ENCODE measurements around the gene INTS14.
"Not testable (repeated sequence)": the region's sequence is repeated elsewhere in the genome, so short reads cannot be mapped to it uniquely, and the experiment has no call there.

Gene INTS14

DNA sequence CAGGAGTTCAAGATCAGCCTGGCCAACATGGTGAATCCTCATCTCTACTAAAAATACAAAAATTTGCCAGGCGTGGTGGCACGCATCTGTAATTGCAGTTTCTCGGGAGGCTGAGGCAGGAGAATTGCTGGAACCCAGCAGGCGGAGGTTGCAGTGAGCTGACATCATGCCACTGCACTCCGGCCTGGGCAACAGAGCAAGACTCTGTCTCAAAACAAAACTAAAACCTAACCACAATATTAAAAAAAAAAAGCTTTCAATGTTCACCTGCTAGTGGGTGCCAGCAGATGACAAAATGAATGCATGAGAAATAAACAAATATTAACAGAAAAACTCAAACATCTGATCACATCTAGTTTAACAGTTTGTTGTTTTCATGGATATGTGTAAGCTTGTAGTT, 19.8 kb upstream of the INTS14 start:
- peak; percentile 53 for DNase-seq (ENCODE audit: low spot score)

DNA sequence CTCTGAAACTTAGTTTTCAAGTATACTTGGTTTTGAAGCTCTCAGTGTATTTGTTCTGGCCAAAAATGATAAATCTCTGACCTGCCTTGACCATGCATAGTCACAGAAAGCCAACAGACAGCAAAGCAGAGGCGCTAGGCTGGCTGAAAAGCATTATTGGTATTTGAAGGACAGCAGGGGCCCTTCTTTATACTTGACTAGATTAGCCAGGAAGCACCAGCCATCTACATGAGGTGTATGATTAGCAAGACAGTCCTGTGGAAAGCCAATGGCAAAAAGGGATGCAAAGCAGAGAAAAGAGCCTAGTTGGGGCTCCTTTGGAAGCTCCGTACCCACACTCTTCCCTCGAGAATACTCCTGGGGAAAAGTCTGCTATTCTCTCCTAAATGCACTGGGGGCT, 18.6 kb upstream of the INTS14 start:
- DNase-seq (ENCODE audit: low spot score): no peak

DNA sequence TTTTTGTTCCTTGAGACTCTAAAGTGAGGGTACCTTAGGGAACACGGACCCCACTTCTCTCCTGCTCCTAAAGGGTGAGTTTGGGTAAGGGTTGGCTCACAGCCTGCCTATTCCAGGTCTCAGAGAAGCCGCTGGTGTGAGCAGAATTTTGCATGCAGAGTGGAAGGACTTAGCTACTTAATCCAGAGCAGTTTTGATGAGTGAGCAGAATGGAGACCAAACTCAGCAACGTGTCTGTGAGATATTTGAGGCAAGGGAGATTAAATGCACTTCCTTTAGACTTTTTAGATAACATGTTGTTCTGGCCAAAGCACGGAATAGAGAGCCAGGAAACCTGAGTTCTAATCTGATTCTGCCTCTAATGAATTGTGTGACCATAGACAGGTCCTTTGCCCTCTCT, 15.9 kb upstream of the INTS14 start:
- no peak for DNase-seq (ENCODE audit: low spot score)

DNA sequence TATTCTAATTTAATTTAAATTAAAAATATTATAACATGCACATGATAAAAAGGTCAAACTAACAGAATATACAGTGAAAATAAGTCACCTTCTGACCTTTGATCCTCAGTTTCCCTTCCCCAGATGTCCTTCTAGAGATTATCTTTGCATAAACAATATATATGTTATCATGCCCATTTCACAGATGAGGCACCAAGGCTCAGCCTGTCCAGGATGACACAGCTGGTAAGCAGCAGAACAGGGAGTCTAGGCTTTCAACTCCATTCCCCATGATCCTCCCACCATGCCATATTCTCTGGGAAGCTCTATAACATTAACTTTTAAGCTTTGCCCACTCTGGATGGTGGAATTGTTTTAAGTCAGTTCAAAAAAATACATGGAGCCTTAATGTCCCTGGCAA, 12.2 kb upstream of the INTS14 start:
- no peak for DNase-seq (ENCODE audit: low spot score)

DNA sequence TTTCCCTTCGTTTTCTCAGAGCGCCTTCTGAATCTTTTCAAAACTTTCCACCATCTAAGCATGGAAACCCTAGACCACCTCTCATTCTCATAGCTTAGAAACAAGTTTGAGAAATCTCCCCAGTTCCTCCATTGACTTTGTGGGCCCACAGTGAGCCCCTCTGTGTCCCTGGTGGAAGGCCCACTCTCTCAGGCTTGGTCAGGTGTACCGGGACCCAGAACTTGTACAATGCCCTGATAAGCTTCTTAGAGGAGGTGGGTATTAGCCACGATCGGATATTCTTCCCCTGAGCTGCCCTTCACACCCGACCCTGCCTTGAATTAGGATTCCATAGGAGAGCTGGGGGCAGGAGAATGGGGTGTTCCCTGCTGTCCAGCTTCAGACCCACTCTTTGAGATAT, 10.7 kb upstream of the INTS14 start, which contains the start of gene SLC24A1:
SLC24A1 (plus strand) TSS at position 301 of the 400 bp plus-strand sequence. CDS start 2,143 bp downstream, outside the sequence.
- DNase-seq (ENCODE audit: low spot score): no peak

DNA sequence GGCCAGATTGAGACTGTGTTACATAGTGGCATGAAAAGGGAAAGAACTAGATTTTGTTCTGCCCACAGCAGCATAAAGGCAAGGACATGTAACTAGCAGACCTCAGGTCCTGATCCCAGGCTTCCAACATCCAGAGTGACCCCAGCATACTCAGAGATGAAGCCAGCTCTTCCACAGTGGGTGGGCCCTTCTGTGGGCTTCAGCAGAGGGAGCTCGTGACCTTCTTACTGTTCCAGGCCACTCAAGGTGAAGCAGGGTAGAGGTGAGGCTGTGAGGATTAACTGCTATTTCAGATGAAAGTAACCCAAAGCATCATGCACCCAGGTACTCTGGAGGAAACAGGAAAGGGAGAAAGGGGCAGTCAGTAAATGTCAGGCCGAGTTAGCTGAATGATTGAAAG, 9.9 kb upstream of the INTS14 start:
- no peak for DNase-seq (ENCODE audit: low spot score)

DNA sequence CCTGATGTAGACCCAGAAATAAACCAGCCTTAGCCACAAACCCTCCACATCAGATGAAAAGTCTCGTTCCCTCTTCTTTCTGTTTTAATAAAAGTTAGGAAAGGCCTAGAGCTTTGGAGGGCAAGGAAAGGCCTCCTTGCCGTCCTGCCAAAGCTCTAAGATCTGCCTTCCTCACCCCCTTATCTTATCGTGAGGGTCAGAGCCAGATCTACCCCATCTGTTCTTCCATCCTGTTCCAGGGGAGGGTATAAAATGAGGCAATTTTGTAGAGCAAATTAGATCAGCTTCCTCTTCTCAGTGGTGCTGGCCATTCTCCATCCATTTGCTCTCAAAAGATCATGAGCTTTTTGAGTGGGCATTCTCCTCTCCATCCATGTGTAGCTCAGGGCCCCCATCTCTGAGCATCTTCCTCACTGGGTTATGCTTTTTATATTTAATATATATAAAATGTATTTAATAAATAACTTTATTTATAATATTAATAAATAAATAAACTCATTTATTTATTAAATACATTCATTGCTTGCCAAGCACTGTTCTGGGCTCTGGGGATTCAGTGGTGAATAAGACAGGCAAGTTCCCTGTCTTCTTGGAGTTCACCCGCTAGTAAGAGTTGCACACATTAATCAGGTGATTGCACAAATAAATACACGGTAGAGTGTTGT, 8.8 kb upstream of the INTS14 start:
- DNase-seq (ENCODE audit: low spot score): no peak

DNA sequence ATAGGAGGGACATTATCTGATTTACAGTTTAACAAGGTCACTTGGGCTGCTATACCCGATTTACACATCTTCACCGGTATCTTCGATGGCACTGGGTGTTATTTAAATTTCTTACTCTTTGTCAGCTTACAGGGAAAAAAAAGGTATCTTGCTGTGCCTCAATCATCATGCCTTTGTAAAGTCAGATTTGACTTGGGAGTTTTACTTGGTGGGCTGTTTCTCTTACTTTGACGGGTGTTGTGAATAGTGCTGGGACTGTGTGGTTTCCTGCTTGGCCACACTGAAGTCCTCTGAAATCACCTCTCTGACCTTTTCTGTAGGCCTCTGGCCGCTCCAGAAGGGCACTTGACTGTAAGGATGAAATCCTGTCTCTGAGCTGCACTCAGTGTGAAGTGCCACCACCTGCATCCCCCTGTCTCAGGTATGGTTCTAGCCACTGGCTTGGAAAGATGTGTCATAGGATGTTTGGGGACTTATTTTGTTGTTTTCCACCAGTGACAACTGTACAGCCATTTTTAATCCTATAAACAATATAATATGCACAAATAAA, 7.7 kb upstream of the INTS14 start:
- no peak for DNase-seq (ENCODE audit: low spot score)

DNA sequence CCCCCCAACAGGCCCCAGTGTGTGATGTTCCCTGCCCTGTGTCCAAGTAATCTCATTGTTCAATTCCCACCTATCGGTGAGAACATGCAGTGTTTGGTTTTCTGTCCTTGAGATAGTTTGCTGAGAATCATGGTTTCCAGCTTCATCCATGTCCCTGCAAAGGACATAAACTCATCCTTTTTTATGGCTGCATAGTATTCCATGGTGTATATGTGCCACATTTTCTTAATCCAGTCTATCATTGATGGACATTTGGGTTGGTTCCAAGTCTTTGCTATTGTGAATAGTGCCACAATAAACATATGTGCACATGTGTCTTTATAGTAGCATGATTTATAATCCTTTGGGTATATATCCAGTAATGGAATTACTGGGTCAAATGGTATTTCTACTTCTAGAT, 5.0 kb upstream of the INTS14 start:
- not testable (repeated sequence) for DNase-seq (ENCODE audit: low spot score)

DNA sequence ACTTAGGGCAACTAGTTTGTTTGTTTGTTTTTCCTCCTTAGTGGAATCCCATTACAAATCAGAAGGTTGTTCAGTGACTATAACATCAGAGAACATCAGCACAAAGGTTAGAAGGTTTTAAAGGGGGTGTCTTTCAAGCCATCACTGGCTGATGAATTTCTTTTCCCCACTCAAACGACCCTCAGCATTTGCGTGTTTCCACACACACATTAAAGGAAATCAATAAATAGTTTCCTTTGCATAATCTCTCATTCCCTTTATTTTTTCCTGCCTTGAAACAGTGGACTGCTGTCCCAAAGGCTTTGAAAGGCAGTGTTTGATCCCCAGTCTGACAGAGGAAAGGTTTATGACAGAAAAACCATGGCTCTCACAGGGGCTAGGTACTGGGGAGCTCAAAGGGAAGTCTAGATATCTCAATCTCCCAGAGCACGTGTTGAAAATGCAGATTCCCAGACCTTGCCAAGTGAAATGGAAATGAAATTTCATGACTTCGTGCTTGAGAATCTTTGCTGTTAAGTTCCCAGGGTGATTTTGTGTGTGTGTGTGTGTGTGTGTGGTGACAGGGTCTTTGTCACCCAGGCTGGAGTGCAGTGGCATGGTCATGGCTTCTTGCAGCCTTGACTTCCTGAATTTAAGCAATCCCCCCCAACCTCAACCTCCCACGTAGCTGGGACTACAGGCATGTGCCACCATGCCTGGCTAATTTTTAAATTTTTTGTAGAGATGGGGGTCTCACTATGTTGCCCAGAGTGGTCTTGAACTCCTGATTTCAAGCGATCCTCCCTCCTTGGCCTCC, 2.2 kb upstream of the INTS14 start:
- DNase-seq (ENCODE audit: low spot score): no peak

DNA sequence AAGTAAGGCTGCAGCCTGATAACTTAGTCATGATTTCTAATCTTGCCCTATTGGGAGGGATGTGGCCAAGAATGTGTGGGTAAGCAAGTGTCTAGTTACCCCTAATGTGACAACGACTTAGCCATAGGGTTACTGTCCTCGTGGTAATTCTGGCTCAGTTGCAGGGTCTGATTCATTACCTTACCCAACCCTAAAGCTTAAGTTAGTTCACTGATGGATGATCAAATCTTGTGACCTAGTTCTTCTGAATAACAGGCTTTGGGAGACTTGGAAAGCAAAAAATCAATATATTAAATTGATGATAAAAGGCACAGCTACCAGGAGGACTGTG, 1.6 kb upstream of the INTS14 start:
- DNase-seq (ENCODE audit: low spot score): no peak

DNA sequence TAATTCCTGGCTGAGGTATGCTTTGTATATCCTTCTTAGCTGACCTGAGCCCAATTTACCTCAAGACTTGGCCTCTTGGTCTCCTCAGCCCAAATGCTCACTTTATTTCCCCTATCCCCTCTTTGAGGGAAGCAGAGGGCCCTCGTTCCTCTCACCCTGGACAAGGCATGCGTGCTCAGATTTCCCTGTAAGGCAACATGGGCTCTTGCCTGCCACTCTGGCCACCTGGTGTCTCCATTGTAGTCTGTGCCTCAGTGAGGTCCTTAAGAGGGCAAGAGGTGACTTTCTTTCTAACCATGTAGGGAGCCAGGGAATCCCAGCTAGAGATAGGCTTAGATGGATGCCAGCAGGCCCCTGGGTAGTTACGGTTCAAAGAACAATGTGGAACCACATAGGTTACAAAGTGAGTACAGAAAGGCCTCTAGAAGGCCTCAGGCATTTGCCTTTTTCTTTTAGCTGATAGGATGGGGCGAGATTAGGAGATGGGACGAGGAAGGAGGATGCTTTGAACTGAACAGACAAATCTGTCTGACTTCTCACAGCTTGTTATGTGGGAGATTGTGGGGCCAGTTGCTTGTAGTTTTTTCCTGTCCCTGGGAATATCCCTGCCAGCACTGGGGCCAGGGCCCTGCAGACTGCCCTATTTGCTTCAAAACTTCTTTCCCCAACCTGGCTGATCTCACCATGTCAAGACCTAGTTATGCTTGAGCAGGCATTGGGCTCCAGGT, 1.1 kb upstream of the INTS14 start:
- DNase-seq (ENCODE audit: low spot score): no peak

DNA sequence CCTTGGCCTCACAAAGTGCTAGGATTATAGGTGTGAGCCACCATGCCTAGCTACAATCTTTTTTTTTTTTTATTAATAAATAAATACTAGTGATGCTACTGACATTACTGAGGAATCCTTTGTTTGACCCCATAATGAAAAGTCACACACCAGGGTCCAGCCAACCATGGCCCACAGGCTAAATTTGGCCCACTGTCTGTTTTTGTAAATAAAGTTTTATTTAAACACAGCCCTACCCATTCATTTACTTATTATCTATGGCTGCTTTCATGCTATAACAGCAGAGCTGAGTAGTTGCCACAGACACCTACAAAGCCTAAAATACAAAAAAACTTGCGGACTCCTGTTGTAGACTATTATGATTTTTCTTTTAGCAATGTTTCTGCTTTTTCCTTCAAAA, 7.4 kb downstream of the INTS14 start:
- no peak for DNase-seq (ENCODE audit: low spot score)

DNA sequence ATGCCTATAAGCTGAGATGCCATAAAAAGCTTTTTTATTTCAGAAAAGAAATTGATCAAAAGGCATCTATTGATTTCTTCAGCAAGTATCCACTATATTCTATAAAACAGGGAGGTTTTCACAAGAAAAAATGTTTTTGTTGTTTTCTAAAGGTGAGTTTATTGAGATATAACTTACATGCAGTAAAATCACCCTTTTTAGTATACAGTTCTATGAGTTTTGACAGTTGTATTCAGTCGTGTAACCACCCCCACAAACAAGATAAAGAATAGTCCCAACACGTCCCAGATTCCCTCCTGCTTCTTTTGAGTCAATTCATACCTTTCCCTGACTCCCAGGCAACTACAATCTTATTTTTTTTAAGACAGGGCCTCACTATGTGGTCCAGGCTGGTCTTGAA, 7.8 kb downstream of the INTS14 start:
- no peak for DNase-seq (ENCODE audit: low spot score)

DNA sequence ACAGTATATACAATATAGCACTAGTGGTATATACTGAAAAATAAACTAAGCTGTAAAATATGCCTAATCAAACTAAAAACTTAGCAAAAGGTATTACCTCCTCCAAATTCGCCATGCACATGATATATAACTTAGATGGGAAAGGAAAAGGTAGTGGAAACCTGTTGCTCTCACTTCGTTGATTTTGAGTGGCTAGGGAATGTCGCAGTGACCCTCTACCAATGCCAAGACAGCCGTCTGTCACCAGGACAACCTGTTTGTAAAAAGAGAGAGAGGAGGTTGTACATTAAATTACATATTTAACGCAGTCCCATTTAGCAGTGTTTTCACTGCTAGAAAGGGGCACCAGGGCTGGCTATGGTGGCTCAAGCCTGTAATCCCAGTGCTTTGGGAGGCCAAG, 11.3 kb downstream of the INTS14 start:
- no peak for DNase-seq (ENCODE audit: low spot score)

DNA sequence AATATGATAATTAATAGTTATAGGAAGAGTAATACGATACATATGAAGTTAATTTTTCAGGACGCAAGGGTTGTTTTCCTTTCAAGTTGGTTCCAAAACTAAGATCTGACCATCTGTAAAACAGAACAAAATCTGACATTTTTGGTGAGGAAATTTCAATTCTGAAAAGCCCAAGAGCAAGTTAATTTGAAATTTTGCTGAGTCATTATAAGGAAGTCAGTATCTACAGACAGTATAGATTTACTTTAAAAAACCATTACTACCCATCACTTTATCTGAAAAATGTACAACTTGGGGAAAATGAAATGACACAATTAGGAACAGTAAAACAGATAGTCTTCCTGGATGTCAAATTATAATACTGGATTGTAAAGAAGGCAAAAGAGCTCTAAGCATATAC, 12.5 kb downstream of the INTS14 start:
- DNase-seq (ENCODE audit: low spot score): no peak

DNA sequence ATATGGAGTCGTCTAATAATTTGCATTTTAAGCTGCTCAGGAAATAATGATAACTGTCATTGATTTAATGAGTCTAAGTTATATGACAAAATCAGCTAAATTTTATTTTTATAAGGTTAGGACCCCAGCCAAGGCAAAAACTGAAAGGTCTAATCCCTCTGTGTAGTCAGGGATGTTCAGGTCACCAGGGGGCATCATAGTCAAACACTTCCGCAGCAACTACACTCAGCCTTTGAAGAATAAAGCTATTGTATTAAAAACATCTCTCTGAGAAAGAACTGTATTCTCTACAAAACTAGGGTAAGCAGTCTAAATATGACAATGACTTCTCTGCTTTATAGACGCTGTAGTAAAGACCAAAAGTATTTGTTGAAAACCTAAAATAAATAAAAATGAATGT, 15.0 kb downstream of the INTS14 start:
- DNase-seq (ENCODE audit: low spot score): no peak

DNA sequence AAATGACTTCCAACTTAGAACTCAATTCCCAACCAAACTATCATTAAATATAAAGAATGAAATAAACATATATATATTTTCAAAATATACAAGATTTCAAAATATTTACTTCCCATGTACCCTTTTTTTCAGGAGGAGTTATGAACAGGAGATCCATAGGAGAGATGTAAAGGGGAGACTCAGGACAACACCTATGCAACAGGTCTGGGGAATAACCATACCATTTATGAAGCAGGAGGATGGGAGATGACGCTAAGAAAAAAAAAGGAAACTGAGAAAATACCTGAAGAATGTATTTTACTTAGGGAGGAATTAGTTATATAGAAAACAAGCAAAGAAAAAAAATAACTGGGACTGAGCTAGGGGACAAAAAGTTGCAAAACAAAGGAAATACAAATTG, 23.8 kb downstream of the INTS14 start:
- no peak for DNase-seq (ENCODE audit: low spot score)

DNA sequence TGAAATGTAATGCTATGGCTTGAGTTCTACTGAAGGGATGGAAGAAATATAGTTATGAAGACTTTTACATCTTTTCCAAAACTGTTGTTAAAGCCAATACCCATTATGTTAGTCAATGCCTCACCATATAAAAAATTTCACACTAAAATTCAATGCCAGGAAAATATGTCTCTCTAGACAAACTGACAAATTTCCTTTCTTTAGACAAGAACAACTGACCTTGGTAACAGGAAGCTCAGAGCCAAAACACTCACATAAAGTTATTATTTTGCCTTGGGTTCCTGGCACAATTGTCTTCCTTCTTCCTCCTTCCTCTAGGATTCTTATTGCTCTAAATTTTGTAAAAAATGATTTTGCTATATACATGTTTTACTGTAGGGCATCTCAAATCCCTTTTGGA, 26.7 kb downstream of the INTS14 start:
- no peak for DNase-seq (ENCODE audit: low spot score)

DNA sequence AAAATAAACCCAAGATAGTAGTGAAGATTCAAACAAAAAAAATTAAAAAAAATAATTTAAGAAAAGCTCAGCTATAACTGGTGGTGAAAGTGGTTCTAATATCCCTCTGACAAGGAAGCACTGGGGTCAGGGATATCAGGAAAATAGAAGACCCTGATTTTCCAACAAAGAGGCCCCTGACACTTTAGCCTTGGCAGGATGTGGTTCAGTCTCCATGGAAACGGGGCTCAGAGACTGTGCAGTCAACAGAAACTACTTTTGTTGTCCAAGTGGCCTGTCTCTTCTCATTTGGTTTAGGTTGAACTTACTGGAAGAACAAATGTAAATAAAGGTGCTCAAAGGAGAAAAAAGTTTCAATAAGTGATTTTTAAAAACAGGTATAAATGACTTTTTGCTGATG, 27.2 kb downstream of the INTS14 start:
- peak; percentile 48 for DNase-seq (ENCODE audit: low spot score)

DNA sequence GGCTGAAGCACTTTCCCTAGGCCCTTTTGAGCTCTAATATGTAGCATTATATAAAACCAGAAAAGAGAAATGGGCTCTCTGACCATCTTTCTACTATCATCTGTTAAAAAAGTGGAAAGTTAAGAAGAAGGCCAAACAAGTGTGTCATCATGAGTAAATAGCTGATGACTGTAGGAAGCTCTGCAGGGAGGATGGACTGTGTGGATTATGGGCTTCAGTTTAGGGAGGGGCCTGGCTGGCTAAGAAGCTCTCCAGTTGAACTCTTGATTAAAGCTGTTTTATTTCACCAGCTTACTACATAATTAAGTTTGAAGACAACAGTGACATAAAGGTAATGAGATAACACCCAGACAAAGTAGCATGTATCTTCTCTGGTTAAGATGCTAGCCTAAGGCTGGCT, 30.6 kb downstream of the INTS14 start:
- DNase-seq (ENCODE audit: low spot score): no peak

DNA sequence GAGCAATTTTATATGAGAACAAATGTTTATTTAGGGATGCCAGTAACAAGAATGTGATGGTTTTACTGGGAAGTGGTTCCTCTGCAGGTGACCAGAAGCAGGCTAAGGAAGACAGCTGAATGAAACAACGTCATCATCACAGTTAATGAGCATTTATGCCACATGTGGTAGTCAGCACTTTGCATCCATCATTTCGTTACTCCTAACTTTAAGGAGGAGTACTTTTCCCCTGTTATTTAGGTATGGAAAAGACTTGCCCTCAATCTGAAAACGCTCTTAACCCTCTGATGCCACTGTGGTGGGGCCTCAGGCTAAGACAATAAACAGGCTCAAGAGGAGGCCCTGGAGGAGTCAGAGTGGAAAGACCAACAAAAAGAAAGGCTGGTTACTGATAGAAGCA, 31.2 kb downstream of the INTS14 start:
- no peak for DNase-seq (ENCODE audit: low spot score)

Measured in activated CD4-positive, alpha-beta T cell treated with anti-CD3 and anti-CD28 coated beads, Interleukin-2, Interleukin-4, amounts not matched to agents 100 ng/mL and 50 ng/mL, durations not matched to agents 16 hours and 8 hours (primary cell).